ENCODE results near the gene ZNF619. TPM values are rescaled to one million over a fixed set of nuclear protein-coding genes. Genes with fewer than 3 reads are reported as not detected.

The ZNF619 gene
- total and polyA plus RNA-seq, 2 of the 13 experiments (the other 11 are each of a cell fraction or from before 2014, with no cell fraction given): 0.83 to 5.2 TPM

DNA sequence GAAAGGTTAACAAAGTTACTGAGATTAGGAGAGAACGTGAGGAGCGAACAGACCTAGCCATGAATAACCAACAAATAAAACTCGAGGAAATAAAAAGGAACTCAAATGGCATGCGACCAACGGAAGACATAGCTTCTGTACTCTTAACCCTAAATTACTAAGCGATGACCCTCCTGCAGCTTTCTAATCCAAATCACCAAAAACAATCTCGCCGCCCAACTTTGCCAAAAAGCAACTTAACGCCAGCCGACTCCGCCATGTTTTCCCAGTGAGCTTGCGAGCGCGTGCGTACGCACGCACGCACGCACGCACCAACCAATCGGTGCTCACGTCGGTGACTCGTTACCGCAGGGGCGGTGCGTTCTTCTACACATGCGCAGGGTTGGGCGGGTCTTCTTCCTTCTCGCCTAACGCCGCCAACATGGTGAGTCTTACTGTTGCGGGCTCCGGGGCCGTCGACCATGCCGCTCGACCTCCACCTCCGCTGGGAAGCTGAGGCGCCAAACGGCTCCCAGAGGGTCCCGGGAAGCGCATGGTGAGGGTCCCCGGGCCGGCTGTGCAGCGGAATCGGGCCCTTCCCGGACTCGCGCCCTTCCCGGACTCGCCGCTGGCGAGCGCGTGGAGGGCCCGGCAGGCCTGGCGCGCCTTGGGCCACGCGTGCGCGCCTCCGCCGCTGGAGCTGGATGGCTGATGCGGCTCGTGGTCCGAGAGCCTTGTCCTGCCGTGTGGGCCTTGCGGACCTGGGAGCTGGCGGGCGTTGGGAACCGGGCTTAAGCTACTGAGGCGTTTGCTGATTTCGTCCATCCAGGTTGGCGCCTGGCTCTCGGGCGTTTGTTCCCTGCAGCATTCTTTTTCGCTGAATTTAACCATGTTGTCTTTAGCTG lies 19.7 kb upstream of the ZNF619 start, which contains the start of gene RPL14 (continued):
- TF ChIP-seq SOX13 (IDR thresholded peaks at IDR 0.05): peak; percentile 17; the same call in 1 of the 2 replicates
- TF ChIP-seq SOX13 (CRISPR knock-in tag; conservative IDR thresholded peaks at IDR 0.05 in 1 of 2, IDR thresholded peaks at IDR 0.05 in 1 of 2): 0 out of 4 replicates have a peak, but pooled peaks of 1 of the 2 experiments have one; percentile 6
- no peak; the same call in 1 of the 2 replicates for TF ChIP-seq CREBL2 (CRISPR knock-in tag; IDR thresholded peaks at IDR 0.05; ENCODE audit: borderline replicate concordance)
- TF ChIP-seq, protein P1, sequence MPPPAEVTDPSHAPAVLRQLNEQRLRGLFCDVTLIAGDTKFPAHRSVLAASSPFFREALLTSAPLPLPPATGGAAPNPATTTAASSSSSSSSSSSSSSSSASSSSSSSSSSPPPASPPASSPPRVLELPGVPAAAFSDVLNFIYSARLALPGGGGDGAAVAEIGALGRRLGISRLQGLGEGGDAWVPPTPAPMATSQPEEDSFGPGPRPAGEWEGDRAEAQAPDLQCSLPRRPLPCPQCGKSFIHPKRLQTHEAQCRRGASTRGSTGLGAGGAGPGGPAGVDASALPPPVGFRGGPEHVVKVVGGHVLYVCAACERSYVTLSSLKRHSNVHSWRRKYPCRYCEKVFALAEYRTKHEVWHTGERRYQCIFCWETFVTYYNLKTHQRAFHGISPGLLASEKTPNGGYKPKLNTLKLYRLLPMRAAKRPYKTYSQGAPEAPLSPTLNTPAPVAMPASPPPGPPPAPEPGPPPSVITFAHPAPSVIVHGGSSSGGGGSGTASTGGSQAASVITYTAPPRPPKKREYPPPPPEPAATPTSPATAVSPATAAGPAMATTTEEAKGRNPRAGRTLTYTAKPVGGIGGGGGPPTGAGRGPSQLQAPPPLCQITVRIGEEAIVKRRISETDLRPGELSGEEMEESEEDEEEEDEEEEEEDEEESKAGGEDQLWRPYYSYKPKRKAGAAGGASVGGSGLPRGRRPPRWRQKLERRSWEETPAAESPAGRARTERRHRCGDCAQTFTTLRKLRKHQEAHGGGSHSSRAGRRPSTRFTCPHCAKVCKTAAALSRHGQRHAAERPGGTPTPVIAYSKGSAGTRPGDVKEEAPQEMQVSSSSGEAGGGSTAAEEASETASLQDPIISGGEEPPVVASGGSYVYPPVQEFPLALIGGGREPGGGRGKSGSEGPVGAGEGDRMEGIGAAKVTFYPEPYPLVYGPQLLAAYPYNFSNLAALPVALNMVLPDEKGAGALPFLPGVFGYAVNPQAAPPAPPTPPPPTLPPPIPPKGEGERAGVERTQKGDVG (CRISPR knock-in tag; IDR thresholded peaks at IDR 0.05; ENCODE audit: borderline replicate concordance): no peak
- TF ChIP-seq TEAD2 (CRISPR knock-in tag; IDR thresholded peaks at IDR 0.05): 0 out of 2 replicates have a peak, but pooled peaks have one; percentile 48
- TF ChIP-seq ZBTB10 (CRISPR knock-in tag; IDR thresholded peaks at IDR 0.05; ENCODE audit: borderline replicate concordance): peak; percentile 42; the same call in 1 of the 2 replicates
- TF ChIP-seq, protein P2, sequence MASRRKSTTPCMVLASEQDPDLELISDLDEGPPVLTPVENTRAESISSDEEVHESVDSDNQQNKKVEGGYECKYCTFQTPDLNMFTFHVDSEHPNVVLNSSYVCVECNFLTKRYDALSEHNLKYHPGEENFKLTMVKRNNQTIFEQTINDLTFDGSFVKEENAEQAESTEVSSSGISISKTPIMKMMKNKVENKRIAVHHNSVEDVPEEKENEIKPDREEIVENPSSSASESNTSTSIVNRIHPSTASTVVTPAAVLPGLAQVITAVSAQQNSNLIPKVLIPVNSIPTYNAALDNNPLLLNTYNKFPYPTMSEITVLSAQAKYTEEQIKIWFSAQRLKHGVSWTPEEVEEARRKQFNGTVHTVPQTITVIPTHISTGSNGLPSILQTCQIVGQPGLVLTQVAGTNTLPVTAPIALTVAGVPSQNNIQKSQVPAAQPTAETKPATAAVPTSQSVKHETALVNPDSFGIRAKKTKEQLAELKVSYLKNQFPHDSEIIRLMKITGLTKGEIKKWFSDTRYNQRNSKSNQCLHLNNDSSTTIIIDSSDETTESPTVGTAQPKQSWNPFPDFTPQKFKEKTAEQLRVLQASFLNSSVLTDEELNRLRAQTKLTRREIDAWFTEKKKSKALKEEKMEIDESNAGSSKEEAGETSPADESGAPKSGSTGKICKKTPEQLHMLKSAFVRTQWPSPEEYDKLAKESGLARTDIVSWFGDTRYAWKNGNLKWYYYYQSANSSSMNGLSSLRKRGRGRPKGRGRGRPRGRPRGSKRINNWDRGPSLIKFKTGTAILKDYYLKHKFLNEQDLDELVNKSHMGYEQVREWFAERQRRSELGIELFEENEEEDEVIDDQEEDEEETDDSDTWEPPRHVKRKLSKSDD (CRISPR knock-in tag; IDR thresholded peaks at IDR 0.05; ENCODE audit: low read depth): peak; percentile 79; the same call in 1 of the 2 replicates
- TF ChIP-seq, protein P3, sequence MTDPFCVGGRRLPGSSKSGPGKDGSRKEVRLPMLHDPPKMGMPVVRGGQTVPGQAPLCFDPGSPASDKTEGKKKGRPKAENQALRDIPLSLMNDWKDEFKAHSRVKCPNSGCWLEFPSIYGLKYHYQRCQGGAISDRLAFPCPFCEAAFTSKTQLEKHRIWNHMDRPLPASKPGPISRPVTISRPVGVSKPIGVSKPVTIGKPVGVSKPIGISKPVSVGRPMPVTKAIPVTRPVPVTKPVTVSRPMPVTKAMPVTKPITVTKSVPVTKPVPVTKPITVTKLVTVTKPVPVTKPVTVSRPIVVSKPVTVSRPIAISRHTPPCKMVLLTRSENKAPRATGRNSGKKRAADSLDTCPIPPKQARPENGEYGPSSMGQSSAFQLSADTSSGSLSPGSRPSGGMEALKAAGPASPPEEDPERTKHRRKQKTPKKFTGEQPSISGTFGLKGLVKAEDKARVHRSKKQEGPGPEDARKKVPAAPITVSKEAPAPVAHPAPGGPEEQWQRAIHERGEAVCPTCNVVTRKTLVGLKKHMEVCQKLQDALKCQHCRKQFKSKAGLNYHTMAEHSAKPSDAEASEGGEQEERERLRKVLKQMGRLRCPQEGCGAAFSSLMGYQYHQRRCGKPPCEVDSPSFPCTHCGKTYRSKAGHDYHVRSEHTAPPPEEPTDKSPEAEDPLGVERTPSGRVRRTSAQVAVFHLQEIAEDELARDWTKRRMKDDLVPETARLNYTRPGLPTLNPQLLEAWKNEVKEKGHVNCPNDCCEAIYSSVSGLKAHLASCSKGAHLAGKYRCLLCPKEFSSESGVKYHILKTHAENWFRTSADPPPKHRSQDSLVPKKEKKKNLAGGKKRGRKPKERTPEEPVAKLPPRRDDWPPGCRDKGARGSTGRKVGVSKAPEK (CRISPR knock-in tag; IDR thresholded peaks at IDR 0.05; ENCODE audit: borderline replicate concordance): no peak
- TF ChIP-seq ZMYM2 (CRISPR knock-in tag; IDR thresholded peaks at IDR 0.05): no peak
- peak; percentile 54; the same call in 1 of the 2 replicates for TF ChIP-seq IKZF5 (CRISPR knock-in tag; IDR thresholded peaks at IDR 0.05)
- TF ChIP-seq ZNF550 (CRISPR knock-in tag; IDR thresholded peaks at IDR 0.05; ENCODE audit: borderline replicate concordance): no peak
- TF ChIP-seq ZNF543 (CRISPR knock-in tag; IDR thresholded peaks at IDR 0.05): 0 out of 2 replicates have a peak, but pooled peaks have one; percentile 55

Measured in HepG2 (cell line).